Peyer's patch (tissue), 4 donors: ENCODE data around the gene HEY2. TPM values are rescaled to one million over a fixed set of nuclear protein-coding genes. Genes with fewer than 3 reads are reported as not detected.
A peak's percentile ranks its signal among the peaks of the same experiment; 100 is the strongest.

ENCODE experiments used
- DNase-seq, 3 donors: peaks; one replicate each; pipeline ENCODE4 v3.0.0-alpha.2; 2017 to 2019
- H3K27ac ChIP-seq, 4 donors: fragments of 200-600 bp; sonication (generic); one replicate each; pipeline ENCODE4 v1.5.1; 2016 to 2019
- H3K27me3 ChIP-seq, 2 donors: fragments of 200-600 bp; sonication (generic); one replicate each; pipeline ENCODE4 v1.5.1; 2019
- H3K36me3 ChIP-seq, 3 donors: fragments of 200-600 bp; sonication (generic); one replicate each; pipeline ENCODE4 v1.5.1; 2016 to 2019
- H3K4me1 ChIP-seq, 4 donors: fragments of 200-600 bp; sonication (generic); one replicate each; pipeline ENCODE4 v1.5.1; 2016 to 2019
- H3K4me3 ChIP-seq, 4 donors: fragments of 200-600 bp; sonication (generic); 1 replicate in 3 of 4; 2 replicates in 1 of 4; pipeline ENCODE4 v1.5.1; 2016 to 2019; ENCODE audit warnings: mild to moderate bottlenecking in 1 of 4
- H3K9me3 ChIP-seq, 4 donors: fragments of 200-600 bp; sonication (generic); one replicate each; pipeline ENCODE4 v1.5.1; 2016 to 2019; ENCODE audit warnings: mild to moderate bottlenecking in 1 of 4
- CTCF ChIP-seq, 6 experiments: fragments of 450-650 bp in 4 of 6; fragments of 200-600 bp in 2 of 6; sonication (generic) in 1 of 6; IDR thresholded peaks; one replicate each; pipeline ENCODE4 v1.5.1; 2017 to 2019; ENCODE audit warnings: antibody characterized with exemption in 6 of 6, mild to moderate bottlenecking in 3 of 6, moderate library complexity in 1 of 6
- POLR2A ChIP-seq, 2 donors: fragments of 450-650 bp; IDR thresholded peaks; one replicate each; pipeline ENCODE4 v1.5.1; 2017; ENCODE audit warnings: antibody characterized with exemption in 2 of 2, mild to moderate bottlenecking in 2 of 2, moderate library complexity in 2 of 2
- total RNA-seq, 4 donors: library from RNA; depleted of rRNA; stranded (reverse); fragments of >200 nt; gene quantifications; one replicate each; pipeline ENCODE4 v1.1.0, GENCODE V29; 2016

Gene HEY2
- total RNA-seq, 4 donors from 2014 or later, result 0.35 to 2.0 (median 0.40) TPM; not detected in 1

- Histone ChIP-seq H3K4me3 (no peak overlapping the region), H3K27me3 (peaks cover 0 to 13% of the 10 kb centered on the region in 2 donors), H3K36me3 (no peaks in the 10 kb centered on the region)
Observed at GRCh38 chr6:125745281-125746018, 4.0 kb upstream of the HEY2 start.

GRCh38 chr6:125746019-125746414, 3.4 kb upstream of the HEY2 start:
- peaks cover 0 to 13% of the 10 kb centered on the region in 2 donors for H3K27me3 ChIP-seq
- H3K36me3 ChIP-seq, result no peaks in the 10 kb centered on the region
- H3K27ac ChIP-seq, result peak overlapping the region in 1 of 4 donors; percentile 79
- H3K4me3 ChIP-seq, result peak overlapping the region in 2 of 4 donors; percentile 63 to 67
- peaks cover 0 to 8% (median 0%) of the 10 kb centered on the region in 4 donors for H3K9me3 ChIP-seq
- no peak for TF ChIP-seq POLR2A (IDR thresholded peaks at IDR 0.05)
- no peak for TF ChIP-seq CTCF (IDR thresholded peaks at IDR 0.05)
- no peak for DNase-seq
- peaks cover 0 to 24% (median 10%) of the 10 kb centered on the region in 4 donors for H3K4me1 ChIP-seq

More at GRCh38 chr6:125745281-125746018, 4.0 kb upstream of the HEY2 start:
- TF ChIP-seq CTCF (IDR thresholded peaks at IDR 0.05) (no peak), POLR2A (IDR thresholded peaks at IDR 0.05) (no peak)
- H3K27ac ChIP-seq, result peak overlapping the region in 1 of 4 donors; percentile 79
- H3K9me3 ChIP-seq, result peaks cover 0 to 8% (median 0%) of the 10 kb centered on the region in 4 donors
- no peak for DNase-seq
- H3K4me1 ChIP-seq, result peaks cover 0 to 24% (median 10%) of the 10 kb centered on the region in 4 donors

- H3K4me3 ChIP-seq, result peak overlapping the region; percentile 59 to 73 (median 65)
- peaks cover 0 to 24% (median 10%) of the 10 kb centered on the region in 4 donors for H3K4me1 ChIP-seq
- H3K9me3 ChIP-seq, result peaks cover 0 to 8% (median 0%) of the 10 kb centered on the region in 4 donors
- peak; percentile 48 to 87 (median 80) for DNase-seq
- H3K27me3 ChIP-seq, result peaks cover 0 to 13% of the 10 kb centered on the region in 2 donors
- H3K27ac ChIP-seq, result peak overlapping the region in 3 of 4 donors; percentile 45 to 79 (median 64)
- no peaks in the 10 kb centered on the region for H3K36me3 ChIP-seq
- no peak for TF ChIP-seq CTCF (IDR thresholded peaks at IDR 0.05)
- peak in 1 of 2 donors; percentile 13 for TF ChIP-seq POLR2A (IDR thresholded peaks at IDR 0.05)
Observed at GRCh38 chr6:125746731-125747588, 2.5 kb upstream of the HEY2 start.

- Histone ChIP-seq H3K4me3 (peak overlapping the region; percentile 59 to 73 (median 65)), H3K4me1 (peaks cover 0 to 24% (median 10%) of the 10 kb centered on the region in 4 donors), H3K27ac (peak overlapping the region; percentile 45 to 79 (median 64)), H3K9me3 (peaks cover 0 to 8% (median 0%) of the 10 kb centered on the region in 4 donors), H3K36me3 (no peaks in the 10 kb centered on the region), H3K27me3 (peaks cover 0 to 13% of the 10 kb centered on the region in 2 donors)
- TF ChIP-seq POLR2A (IDR thresholded peaks at IDR 0.05) (no peak), CTCF (IDR thresholded peaks at IDR 0.05) (no peak)
- peak; percentile 26 to 69 (median 62) for DNase-seq
Observed at GRCh38 chr6:125747589-125748405, 1.6 kb upstream of the HEY2 start.
